Peyer's patch (tissue), 4 donors: Measurements from ENCODE around the gene PDCD2.

Experiments
- CTCF ChIP-seq, 6 experiments: fragments of 450-650 bp in 4 of 6; fragments of 200-600 bp in 2 of 6; sonication (generic) in 1 of 6; IDR thresholded peaks; one replicate each; pipeline ENCODE4 v1.5.1; 2017 to 2019; ENCODE audit warnings: antibody characterized with exemption in 6 of 6, mild to moderate bottlenecking in 3 of 6, moderate library complexity in 1 of 6
- POLR2A ChIP-seq, 2 donors: fragments of 450-650 bp; IDR thresholded peaks; one replicate each; pipeline ENCODE4 v1.5.1; 2017; ENCODE audit warnings: antibody characterized with exemption in 2 of 2, mild to moderate bottlenecking in 2 of 2, moderate library complexity in 2 of 2

- TF ChIP-seq CTCF (IDR thresholded peaks at IDR 0.05) = no peak
- TF ChIP-seq POLR2A (IDR thresholded peaks at IDR 0.05) = no peak
Observed at GRCh38 chr6:170572704-170573466, 11.6 kb downstream of the PDCD2 start.
